GM18868 (cell line): ENCODE data around the gene RELL1.
A peak's percentile ranks its signal among the peaks of the same experiment; 100 is the strongest.

ENCODE experiments used
- ATAC-seq: cut with Tn5 transposase; IDR thresholded peaks from one replicate; pipeline ENCODE4 v1.9.1; 2021; ENCODE audit warnings: mild to moderate bottlenecking, moderate library complexity; ENCODE audit not compliant: unreplicated experiment

Gene RELL1

DNA sequence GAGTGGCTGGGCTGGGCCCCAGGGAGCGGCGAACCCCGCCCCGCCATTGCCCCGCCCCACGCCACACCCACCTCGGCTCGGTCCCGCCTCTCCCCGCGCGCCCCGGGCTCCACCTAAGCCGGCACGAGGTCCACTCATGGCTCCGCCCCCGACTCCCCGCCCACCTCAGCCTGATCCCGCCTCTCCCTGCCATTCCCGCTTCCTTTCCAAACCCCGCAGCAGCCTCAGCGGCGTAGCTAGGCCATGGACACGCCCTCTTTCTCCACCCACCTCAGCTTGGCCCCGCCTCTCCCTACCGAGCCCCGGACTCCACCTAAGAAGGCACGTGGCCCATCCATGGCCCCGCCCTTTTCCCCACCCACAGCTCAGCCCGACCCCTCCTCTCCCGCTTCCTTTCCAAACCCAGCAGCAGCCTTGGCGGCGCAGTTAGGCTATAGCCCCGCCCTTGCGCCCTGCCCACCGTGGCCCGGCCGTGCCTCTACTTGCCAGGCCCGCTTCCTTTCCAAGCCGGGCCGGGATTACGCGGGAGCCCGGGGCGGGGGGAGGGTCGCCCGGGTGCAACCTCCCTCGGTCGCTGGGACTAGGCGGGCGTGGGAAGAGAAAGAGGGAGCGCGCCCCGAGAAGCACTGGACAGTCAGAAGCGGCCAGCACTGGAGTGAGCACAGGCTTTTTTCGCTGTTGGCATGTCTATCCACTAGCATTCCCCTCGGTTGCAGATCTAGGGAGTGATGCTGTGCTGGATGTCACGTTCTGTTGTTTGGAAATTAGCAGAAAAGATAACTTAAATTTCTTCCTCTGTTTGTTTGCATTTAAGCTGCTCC lies at the start of gene RELL1:
Gene RELL1 (minus strand): TSS at position 4 of the 821 bp plus-strand sequence. CDS start 89 bp downstream, outside the sequence.
- peak; percentile 83 for ATAC-seq

DNA sequence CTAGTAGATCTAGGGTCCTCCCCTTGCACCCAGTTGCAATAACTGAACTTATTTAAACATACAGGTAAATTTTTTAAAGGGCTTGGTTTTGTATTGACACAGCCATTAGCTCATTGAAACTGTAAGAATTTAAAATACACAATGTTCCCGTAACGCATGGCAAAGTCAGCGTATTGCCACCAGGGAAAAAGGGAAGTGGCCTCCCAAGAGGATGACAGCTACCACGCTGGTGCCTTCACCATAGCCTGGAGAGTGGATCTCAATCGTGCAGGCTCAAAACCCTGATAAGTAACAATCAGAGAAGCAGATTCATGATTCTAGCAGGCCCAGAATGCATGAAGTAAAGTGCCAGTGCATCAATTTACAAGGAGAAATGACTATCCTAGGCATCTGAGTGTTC lies 49.4 kb upstream of the RELL1 start:
- no peak for ATAC-seq

- ATAC-seq: no peak
Measured at GRCh38 chr4:37734989-37735388, 48.8 kb upstream of the RELL1 start.

DNA sequence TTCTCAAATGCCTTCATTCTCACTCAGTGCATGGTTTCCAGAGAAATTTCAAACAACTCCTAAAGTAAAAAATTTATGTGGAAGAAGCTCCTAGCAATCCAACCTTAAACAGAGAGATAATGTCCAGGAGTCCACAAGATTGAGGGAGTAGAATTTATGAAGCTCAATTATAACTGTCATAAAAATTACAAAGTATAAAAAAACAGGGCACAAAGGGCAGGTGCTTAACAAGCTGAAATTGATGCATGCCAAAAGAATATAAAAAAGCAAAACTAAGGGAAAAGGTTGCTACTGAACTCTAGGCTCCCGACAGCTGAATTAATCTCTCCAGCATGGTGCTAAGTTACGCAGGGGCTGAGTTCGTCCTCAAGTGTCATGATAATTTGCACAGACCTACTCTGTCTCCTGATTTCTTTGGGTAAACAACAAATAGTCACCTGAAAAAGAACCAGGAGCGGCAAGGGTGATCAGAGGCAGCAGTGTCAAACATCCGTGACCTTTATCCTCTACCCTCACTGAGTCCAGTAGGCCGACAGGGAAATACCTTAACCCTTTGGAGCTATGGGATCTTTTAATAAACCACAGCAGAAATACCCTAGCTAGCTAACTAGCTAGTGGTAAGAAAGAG lies 47.2 kb upstream of the RELL1 start:
- no peak for ATAC-seq

DNA sequence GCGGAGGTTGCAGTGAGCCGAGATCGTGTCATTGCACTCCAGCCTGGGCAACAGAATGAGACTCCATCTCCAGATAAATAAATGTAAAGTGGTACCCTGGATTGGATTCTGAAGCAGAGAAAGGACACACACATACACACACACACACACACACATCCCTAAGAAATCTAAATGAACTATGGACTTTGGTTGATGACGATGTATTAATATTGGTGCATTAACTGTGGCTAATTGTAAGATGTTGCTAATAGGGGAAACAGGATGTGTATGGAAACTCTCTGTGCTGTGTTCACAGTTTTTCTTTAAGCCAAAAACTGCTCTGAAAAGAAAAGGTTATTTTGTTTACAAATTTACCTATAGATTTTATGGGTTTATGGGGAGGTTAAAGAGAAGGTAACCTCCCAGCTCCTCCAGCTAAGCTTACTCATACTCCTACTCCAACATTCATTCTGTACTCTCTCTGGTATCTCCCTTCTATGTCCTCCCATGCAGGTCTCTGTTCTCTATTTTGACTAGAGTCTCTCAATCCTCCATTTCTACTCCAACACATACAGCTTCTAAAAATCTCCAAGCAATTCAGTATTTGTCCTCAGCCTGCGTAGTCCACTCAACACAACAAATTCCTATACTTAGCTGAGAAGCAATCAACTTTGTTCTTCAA lies 46.5 kb upstream of the RELL1 start:
- ATAC-seq: peak; percentile 95

DNA sequence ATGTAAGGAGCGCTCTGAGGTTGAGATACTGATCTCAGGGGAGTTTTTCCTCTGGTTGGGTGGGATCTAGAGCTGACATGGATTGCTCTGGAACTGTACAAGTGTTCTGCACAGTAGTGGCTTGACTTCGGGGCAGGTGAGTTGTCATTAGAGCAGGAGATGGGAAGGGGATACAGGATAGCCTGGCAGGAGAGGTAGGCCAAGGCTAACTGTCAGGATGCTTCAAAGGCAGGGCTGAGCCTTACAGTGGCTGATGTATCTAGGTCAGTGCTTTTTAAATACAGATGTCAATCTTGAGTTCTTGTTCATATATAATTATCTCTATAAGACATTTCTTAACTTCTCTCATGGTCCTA lies 43.5 kb upstream of the RELL1 start:
- no peak for ATAC-seq

GRCh38 chr4:37728064-37728463 lies 41.9 kb upstream of the RELL1 start:
- ATAC-seq: no peak

DNA sequence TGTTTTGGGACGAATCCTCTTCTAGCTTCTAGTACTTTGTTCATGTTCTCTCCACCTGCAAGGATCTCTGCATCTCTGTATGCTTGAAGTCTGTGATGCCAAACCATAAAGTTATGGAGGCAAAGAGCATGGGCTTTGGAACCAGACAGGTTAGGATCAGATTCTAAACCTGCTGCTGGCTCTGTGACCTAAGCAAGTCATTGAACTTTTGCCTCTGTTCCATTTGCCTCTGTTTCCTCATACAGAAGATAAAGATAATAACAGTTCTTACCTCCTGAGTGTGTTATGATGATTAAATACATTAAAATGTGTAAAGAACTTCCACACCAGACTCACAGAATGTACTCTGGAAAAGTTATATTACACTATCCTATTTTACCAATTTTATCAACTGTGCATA lies 41.5 kb upstream of the RELL1 start:
- ATAC-seq: no peak

GRCh38 chr4:37726666-37727065 lies 40.5 kb upstream of the RELL1 start:
- no peak for ATAC-seq

DNA sequence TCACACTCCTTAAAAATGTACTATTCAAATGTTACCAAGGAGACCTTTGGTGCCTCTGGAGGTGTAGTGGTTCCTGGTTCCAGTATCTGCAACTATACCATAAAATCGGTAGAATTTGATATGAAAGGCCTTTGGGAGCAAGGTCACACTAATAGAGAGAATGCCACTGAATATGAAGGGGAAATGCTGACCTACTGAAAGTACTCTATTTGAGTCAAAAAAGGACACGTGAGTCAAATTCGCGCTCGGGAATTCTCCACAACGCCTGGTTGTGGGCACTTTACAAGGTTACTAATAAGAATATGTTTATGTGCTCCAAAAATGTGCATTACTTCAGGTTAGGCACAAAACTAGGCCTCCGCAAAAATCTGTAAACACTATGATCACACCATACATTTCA lies 39.5 kb upstream of the RELL1 start:
- no peak for ATAC-seq

DNA sequence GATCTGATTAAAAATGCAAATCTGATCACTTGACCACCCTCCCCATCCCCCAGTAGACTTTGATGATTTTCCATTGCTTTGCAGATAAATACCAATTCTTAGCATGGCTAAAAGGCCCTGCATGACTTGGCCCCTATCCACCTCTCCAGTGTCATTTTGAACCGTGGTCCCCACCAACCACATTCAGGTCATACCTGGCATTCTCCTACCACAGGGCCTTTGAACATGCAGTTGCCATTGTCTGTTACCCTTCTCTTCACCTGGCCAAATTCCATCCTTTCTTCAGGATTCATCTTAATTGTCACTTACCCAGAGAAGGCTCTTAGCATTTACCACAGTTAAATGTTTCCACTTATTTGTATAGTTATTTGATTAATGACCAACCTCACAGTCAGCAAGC lies 36.9 kb upstream of the RELL1 start:
- ATAC-seq: no peak

DNA sequence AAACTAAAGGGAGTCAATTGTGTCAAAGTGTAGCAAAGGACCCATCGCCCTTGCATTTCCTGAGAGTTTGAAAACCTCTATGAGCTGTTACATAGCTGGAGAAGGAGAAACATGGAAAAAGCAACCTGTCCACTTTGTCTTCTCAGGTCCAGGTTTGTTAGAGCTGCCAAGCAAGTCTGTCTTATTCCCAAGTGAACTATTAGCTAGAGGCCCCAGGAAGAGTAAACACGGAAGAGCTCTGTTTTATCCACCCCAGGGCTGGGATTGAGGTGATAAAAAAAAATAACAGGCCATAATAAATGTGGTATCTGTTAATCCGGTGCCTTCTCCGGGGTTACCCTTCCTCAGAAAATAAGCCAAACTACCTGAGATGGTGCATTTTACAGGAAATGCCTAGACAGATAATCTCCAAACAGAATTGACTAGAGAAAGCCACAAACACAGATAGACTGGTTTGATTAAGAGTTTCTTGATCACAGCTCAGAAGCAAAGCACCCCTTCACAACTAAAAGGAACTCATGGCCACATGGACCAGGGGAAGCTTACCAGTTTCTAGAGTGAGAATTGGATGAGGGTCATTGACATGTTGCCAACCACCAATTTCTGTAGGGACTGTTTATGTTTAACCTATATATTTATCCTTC lies 35.9 kb upstream of the RELL1 start:
- ATAC-seq: no peak

DNA sequence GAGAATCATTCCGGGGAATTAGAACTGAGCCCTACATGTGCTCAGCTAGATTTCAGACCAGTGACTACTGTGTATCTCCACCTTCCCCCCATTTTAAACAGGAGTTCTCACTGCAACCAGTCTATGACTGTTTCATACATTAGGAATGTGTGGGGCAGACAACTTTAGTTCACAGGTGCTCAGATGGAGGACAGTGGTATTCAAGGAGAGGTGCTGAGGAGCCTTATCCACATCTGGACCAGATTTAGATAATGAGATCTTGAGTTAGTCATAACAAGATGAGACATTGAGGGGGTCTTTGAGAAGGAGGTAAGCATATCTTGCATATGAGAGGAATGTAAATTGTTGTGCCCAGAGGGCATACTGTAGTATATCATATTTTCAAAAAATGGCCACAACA lies 32.8 kb upstream of the RELL1 start:
- no peak for ATAC-seq

DNA sequence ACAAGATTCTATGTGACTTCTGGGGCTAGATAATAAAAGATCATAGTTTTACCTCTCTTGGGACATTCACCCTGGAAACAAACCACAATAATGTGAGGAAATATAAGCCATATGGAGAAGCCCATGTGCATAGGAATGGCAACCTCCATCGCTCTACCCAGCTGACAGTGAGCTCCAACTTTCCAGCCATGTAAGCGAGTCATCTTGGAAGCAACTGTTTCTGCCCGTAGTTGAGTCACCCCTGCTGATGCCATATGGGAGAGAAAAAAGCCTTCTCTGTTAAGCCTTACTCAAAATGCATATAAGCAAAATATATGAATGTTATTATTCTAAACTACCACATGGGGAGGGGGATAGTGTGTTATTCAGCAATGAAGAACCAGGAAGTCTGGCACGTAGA lies 31.4 kb upstream of the RELL1 start:
- no peak for ATAC-seq

- peak; percentile 87 for ATAC-seq
Measured at GRCh38 chr4:37715889-37716402, 29.8 kb upstream of the RELL1 start.

DNA sequence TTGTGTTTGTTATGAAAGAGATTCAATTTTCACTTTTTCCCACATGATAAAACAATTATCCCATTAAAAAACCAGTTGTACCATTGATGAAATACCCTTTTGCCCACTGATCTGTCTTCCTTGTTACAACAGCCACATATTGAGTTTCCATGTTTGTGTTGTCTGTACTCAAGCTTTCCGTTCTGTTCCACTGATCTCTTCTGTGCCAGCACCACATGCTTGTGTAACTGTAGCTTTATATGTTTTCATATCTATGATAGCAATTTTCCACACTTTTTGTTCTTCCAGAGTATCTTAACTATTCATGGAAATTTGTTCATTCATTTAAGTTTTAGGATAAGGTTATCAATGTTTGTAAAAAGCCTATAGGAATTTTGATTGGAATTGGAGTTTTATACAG lies 24.3 kb upstream of the RELL1 start:
- no peak for ATAC-seq

- ATAC-seq: no peak
Measured at GRCh38 chr4:37706032-37706431, 19.9 kb upstream of the RELL1 start.

- ATAC-seq: no peak
Measured at GRCh38 chr4:37705571-37705970, 19.4 kb upstream of the RELL1 start.

DNA sequence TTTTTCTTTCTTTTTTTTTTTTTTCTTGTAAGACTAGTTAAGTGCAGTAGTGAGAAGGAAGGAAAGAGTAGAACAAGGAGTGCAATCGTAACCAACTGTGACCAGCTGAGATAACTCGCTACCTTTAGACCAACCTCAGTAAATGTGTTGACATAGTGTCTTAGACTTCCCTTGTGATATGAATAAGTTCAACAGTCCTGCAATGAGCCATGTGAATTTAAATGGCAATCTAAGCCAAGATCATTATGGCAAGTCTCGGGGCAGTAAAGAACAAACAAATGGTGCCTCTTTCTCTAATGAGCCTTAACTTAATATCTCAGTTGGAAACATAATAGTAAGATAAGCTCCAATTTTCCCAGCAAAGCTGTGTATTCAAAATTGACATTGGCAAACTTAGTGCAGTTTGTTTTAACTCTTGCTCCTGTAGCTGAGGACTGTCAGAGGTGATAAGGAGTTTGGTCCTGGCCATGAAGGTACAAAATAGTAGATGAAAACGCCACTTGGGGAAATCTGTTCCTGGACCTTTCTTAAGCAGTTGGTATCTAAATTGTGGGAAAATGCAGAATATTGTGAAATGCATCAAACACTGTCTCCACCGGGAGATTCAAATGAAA lies 13.8 kb upstream of the RELL1 start:
- no peak for ATAC-seq

- no peak for ATAC-seq
Measured at GRCh38 chr4:37697566-37697965, 11.4 kb upstream of the RELL1 start.
